ENCODE data around the gene CDT1.
A peak's percentile ranks its signal among the peaks of the same experiment; 100 is the strongest.

Gene CDT1

GRCh38 chr16:88804552-88805339 is 1.2 kb downstream of the CDT1 start:
- no peak for DNase-seq (ENCODE audit: low read depth)

- no peak for DNase-seq (ENCODE audit: low read depth)
These were observed 1.7 kb downstream of the CDT1 start for GRCh38 chr16:88805340-88805715.

GRCh38 chr16:88805887-88806393 is 2.4 kb downstream of the CDT1 start:
- DNase-seq (ENCODE audit: low read depth) = no peak

GRCh38 chr16:88806491-88807111 is 3.0 kb downstream of the CDT1 start:
- no peak for DNase-seq (ENCODE audit: low read depth)

GRCh38 chr16:88807142-88807625 is 3.6 kb downstream of the CDT1 start:
- no peak for DNase-seq (ENCODE audit: low read depth)

- no peak for DNase-seq (ENCODE audit: low read depth)
These were observed 4.3 kb downstream of the CDT1 start for GRCh38 chr16:88807626-88808453.

- DNase-seq (ENCODE audit: low read depth) = no peak
These were observed 5.6 kb downstream of the CDT1 start for GRCh38 chr16:88809068-88809675.

GRCh38 chr16:88809676-88810165 is 6.1 kb downstream of the CDT1 start:
- DNase-seq (ENCODE audit: low read depth) = no peak

- DNase-seq (ENCODE audit: low read depth) = no peak
These were observed 6.8 kb downstream of the CDT1 start for GRCh38 chr16:88810166-88810911.

GRCh38 chr16:88810912-88811768 is 7.6 kb downstream of the CDT1 start:
- peak; percentile 59 for DNase-seq (ENCODE audit: low read depth)

- DNase-seq (ENCODE audit: low read depth) = peak; percentile 94
These were observed 8.4 kb downstream of the CDT1 start, which contains the start of gene APRT for GRCh38 chr16:88811769-88812512. Gene APRT, minus strand, starts transcription at chr16:88811928. Its CDS starts 29 bp downstream, at chr16:88811899.

- no peak for DNase-seq (ENCODE audit: low read depth)
These were observed 9.1 kb downstream of the CDT1 start for GRCh38 chr16:88812513-88813268.

- no peak for DNase-seq (ENCODE audit: low read depth)
These were observed 9.9 kb downstream of the CDT1 start for GRCh38 chr16:88813269-88814143.

- no peak for DNase-seq (ENCODE audit: low read depth)
These were observed 10.5 kb downstream of the CDT1 start for GRCh38 chr16:88814144-88814502.

- no peak for DNase-seq (ENCODE audit: low read depth)
These were observed 11.6 kb downstream of the CDT1 start for GRCh38 chr16:88815227-88815626.

- no peak for DNase-seq (ENCODE audit: low read depth)
These were observed 12.5 kb downstream of the CDT1 start for GRCh38 chr16:88815901-88816589.
